NB4 (cell line): Measurements from ENCODE around the gene ZFP92.

Experiments
- DNase-seq: peaks from one replicate; pipeline ENCODE4 v3.0.0; 2010; ENCODE audit warnings: low read depth
- H3K4me3 ChIP-seq: one replicate; pipeline ENCODE4 v1.5.1; 2011; ENCODE audit warnings: mild to moderate bottlenecking, low read depth, low read length, moderate library complexity
- CTCF ChIP-seq: IDR thresholded peaks from one replicate; pipeline ENCODE4 v1.5.1; 2012; ENCODE audit warnings: low read depth, low read length
- MAX ChIP-seq: IDR thresholded peaks from 2 replicates; pipeline ENCODE4 v1.6.1; 2011; ENCODE audit warnings: low read depth, low read length
- MYC ChIP-seq: IDR thresholded peaks from 2 replicates; pipeline ENCODE4 v1.6.1; 2011; ENCODE audit warnings: low read depth, low read length
- POLR2A ChIP-seq: IDR thresholded peaks from 2 replicates; pipeline ENCODE4 v1.6.1; 2011; ENCODE audit warnings: mild to moderate bottlenecking; ENCODE audit not compliant: insufficient read length; ENCODE audit errors: extremely low read depth

Gene ZFP92

GRCh38 chrX:153421856-153422255 lies 10.6 kb downstream of the ZFP92 start:
- no peak overlapping the region for H3K4me3 ChIP-seq
- TF ChIP-seq MAX (no peak), CTCF (no peak), POLR2A (no peak), MYC (no peak)
- DNase-seq: no peak

- no peak overlapping the region for H3K4me3 ChIP-seq
- TF ChIP-seq MAX: no peak
- TF ChIP-seq POLR2A: no peak
- TF ChIP-seq MYC: no peak
- TF ChIP-seq CTCF: no peak
- no peak for DNase-seq
These were observed 12.4 kb downstream of the ZFP92 start for GRCh38 chrX:153423652-153424051.

GRCh38 chrX:153426204-153426603 lies 14.9 kb downstream of the ZFP92 start:
- H3K4me3 ChIP-seq: no peak overlapping the region
- DNase-seq: no peak
- TF ChIP-seq MAX: no peak
- TF ChIP-seq CTCF: no peak
- no peak for TF ChIP-seq POLR2A
- TF ChIP-seq MYC: no peak

- TF ChIP-seq POLR2A (no peak), MAX (no peak), CTCF (no peak), MYC (no peak)
- no peak overlapping the region for H3K4me3 ChIP-seq
- DNase-seq: no peak
These were observed 19.5 kb downstream of the ZFP92 start for GRCh38 chrX:153430796-153431195.

- DNase-seq: no peak
- H3K4me3 ChIP-seq: no peak overlapping the region
- no peak for TF ChIP-seq MAX
- no peak for TF ChIP-seq POLR2A
These were observed 21.9 kb downstream of the ZFP92 start for GRCh38 chrX:153433161-153433680.

GRCh38 chrX:153433781-153434285 lies 22.6 kb downstream of the ZFP92 start:
- TF ChIP-seq MAX: no peak
- no peak for TF ChIP-seq CTCF
- TF ChIP-seq POLR2A: no peak
- TF ChIP-seq MYC: no peak
- DNase-seq: no peak
- no peak overlapping the region for H3K4me3 ChIP-seq
